HG03520 (cell line): ENCODE data around the gene GALNT11.
"Not testable (repeated sequence)": the region's sequence is repeated elsewhere in the genome, so short reads cannot be mapped to it uniquely, and the experiment has no call there.

Source experiments
- ATAC-seq: cut with Tn5 transposase; IDR thresholded peaks from one replicate; pipeline ENCODE4 v1.9.1; 2021; ENCODE audit warnings: mild to moderate bottlenecking, moderate library complexity; ENCODE audit not compliant: unreplicated experiment

GALNT11 gene

DNA sequence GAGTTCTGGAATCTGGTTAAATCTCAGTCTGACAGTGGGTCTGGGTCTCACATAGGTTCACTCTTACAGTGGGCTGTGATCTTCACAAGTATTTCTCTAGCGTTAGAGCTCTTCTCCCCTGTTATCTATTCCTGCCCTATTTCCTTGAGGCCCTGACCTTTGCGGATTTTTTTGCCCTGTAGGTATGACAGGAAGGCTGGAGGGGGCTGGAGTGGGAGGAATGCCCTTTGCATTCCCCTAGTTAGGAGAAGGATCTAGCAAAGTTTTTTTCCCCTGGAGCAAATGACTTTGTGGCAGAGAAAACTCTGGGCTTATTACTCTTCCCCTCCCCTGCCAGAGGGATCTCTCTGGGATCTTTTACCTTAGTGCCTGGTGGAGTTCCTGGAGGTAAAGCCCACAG lies 49.2 kb downstream of the GALNT11 start:
- ATAC-seq: no peak

GRCh38 chr7:152075379-152075778 lies 49.9 kb downstream of the GALNT11 start:
- not testable (repeated sequence) for ATAC-seq

DNA sequence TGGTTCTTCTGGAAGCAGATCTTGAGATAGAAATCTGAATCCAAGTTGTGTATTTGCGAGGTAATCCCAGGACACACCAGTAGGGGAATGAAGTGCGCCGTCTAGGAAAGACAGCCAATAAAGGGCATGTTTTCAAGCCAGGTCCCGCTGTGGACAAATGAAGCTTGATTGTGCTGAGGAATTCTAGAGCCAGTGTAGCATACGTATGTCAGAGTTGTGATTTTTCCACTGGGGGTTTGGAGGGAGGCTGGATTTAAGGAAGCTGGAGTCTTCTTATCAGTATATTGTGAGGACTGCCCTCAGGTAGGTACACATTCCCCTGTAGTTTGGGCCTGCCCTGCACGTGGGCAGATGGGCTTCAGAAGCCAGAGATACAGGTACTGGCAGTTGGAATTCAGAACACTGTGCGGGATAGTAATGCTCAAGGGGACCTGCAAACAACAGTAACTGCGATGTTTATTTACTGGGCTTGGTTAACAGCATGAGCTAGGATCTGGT lies 50.9 kb downstream of the GALNT11 start:
- ATAC-seq: no peak

GRCh38 chr7:152076940-152077933 lies 51.8 kb downstream of the GALNT11 start:
- no peak for ATAC-seq

GRCh38 chr7:152078025-152078424 lies 52.6 kb downstream of the GALNT11 start:
- ATAC-seq: no peak

GRCh38 chr7:152078786-152079185 lies 53.3 kb downstream of the GALNT11 start:
- no peak for ATAC-seq

- no peak for ATAC-seq
Measured at GRCh38 chr7:152081088-152081487, 55.6 kb downstream of the GALNT11 start.

DNA sequence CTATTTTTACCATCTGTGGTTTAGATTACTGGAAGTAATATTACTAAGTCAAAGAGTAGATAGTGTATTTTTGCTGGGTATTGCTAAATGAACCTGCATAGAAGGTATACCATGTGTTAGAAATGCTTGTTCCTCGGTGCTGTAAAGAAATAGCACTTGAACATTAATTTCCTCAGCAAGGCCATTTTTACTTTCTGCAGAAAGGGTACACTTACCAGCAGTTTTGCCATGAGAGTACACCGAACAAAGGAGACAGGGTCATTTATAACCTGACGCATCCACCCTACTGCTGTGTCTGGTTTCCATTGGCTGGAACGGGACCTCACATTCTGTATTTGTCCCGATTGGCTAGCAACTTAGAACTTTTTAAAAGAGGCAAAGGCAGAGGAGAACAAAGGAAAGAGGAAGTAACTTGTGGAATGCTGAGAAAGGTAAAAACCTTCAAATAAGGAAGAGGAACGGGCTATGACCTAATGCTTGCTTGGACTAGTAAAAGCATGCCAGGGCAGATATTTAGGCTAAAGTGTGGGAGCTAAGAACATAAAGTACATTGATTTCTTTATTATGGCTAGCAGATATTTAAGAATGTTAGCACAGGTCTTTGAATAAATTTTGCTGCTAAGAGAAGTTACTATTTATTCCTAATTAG lies 56.7 kb downstream of the GALNT11 start:
- not testable (repeated sequence) for ATAC-seq

DNA sequence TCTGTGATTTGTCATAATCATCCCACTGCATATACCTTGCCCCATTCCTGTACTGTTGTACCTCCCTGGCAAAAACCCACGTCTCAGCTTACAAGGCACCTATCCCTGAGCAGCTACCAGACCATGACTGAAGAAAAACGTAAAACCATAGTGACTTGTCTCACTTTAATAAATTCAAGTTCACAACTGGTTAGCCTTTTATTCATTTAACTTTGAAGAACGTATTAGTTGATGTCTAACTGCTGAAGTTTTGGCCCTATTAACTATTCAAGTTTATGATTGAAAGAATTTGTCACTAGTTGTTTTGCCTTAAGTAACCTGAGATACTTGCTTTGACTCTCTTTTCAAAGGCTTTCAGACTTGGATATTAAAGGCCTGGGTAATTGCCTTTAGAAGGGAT lies 59.7 kb downstream of the GALNT11 start:
- no peak for ATAC-seq

DNA sequence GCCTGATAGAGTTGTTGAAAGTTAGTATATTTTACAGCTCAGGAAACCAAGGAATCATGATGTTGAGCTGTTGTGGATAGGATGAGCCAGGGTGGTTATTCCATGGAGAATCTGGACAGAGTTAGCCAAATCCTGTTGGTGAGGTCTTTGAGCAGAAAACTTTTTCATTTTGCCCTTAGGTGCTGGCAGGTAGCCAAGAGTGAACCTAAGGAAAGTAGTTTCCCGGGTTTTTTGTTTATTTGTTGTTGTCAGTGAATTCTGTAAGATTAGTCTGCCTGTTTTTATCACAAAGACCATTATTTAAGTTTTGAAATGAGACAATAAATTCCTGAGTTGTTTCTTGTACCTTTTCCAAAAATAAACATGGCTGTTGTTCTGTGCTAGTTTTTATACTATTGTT lies 61.0 kb downstream of the GALNT11 start:
- no peak for ATAC-seq

- no peak for ATAC-seq
Measured at GRCh38 chr7:152089183-152089582, 63.7 kb downstream of the GALNT11 start.

DNA sequence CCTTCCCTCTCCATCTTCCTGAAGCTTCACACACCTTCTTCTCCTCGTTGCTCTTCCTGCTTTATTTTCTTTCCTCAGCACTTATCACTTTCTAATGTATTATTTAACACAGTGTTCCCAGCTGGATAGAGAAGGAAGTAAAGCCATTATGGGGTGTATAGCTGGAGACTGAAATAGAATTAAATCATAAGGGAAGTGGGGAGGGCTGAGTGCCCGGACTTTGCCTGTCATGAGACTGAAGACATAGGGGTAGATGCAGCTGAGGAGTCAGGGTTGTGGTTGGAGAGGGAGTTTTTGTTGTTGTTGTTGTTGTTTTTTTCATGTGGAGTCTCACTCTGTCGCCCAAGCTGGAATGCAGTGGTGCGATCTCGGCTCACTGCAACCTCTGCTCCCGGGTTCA lies 65.3 kb downstream of the GALNT11 start:
- no peak for ATAC-seq

- ATAC-seq: no peak
Measured at GRCh38 chr7:152093717-152094116, 68.2 kb downstream of the GALNT11 start.

DNA sequence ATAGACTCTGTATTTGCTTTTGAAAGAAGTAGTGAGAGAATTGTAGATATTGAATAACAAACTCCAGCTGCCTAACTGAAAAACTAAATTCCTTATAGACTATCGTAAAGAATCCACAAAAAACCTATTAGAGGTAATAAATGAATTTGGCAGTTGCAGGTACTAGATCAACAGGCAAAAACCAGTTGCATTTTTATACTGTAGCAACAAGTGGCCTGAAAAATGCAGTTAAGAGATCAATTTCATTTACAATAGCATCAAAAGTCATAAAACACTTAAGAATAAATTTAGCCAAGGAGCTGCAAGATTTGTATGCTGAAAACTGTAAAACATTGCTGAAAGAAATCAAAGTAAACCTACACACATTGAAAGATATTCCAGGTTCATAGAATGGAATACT lies 70.3 kb downstream of the GALNT11 start:
- ATAC-seq: no peak

- ATAC-seq: no peak
Measured at GRCh38 chr7:152097330-152097729, 71.9 kb downstream of the GALNT11 start.

- ATAC-seq: no peak
Measured at GRCh38 chr7:152103066-152103465, 77.6 kb downstream of the GALNT11 start.

DNA sequence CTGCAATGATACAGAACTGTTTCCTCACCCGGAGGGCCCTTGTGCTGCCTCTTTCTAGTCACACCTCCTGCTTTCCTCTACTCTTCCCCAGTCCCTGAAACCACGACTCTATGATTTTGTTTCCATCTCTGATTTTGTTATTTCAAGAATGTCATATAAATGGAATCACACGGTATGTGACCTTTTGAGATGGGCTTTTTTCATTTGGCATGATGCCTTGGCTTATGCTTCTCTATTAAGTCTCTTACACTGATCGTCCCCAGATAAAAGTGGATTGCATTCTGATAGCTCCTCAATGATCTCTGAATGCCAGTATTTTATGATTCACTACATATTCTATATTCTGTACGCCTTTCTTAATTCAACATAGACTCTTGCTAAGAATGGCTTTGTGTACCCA lies 78.2 kb downstream of the GALNT11 start:
- ATAC-seq: no peak

DNA sequence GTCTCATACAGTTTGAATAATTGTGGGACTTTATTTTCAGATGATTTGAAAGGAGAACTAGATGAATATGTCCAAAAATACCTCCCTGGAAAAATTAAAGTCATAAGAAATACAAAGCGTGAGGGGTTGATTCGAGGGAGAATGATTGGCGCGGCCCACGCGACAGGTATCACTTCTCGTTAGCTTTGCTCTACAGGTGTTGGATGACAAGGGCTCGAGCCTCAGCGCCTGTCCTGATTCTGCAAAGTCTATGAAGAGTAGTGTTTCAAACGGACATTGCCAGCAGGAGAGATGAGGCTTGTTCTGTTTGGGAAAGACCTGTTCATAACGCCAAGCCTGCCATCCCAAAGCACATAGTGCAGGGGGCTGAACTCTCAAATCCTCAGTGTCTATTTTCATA lies 79.7 kb downstream of the GALNT11 start:
- ATAC-seq: no peak

DNA sequence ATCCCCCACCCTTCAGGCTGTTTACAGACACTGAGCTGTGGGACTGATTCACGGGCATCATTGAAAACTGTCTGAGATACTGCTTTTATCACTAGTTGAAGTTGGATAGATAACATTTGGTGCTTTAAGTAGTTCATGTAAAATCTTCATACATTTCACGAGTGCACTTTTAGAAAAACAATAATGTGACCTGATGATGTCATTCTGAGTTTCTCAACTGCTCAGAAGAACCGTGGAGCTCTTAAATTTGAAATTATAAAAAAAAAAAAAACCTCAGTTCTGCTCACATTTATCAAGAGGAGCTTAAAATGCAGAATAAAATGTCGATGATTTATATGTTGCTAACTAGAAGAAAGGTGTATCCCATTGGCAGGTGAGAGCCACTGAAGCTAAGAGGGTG lies 81.5 kb downstream of the GALNT11 start:
- no peak for ATAC-seq

DNA sequence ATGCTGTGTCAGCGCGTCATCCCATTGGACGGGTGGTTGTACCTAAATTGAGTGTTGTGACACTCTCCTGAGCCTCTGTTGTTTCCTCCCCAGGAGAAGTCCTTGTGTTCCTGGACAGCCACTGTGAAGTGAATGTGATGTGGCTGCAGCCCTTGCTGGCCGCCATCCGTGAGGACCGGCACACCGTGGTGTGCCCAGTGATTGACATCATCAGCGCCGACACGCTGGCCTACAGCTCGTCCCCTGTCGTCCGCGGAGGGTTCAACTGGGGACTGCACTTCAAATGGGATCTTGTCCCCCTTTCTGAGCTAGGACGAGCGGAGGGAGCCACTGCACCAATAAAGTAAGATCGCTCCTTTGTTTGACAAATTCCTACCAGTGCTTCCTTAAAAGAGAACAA lies 82.5 kb downstream of the GALNT11 start:
- ATAC-seq: no peak

DNA sequence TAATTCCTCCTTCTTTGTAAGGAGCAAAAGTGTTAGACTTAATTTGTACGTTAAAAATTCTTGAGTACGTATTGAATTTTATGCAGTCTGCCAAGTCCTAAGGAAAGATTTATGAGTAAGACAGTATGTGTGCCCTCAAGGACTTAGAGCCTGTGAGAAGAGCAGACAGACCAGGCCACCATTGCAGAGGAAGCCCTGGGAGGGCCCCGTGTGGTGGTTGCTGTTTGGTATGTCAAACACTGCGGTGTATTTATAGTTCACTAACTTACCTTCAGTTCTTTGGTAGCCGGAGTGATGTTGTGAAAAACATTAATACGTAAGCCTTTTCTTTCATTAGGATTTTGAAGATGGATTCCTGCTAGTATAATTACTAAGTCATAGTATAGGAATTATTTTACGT lies 82.9 kb downstream of the GALNT11 start:
- ATAC-seq: no peak

DNA sequence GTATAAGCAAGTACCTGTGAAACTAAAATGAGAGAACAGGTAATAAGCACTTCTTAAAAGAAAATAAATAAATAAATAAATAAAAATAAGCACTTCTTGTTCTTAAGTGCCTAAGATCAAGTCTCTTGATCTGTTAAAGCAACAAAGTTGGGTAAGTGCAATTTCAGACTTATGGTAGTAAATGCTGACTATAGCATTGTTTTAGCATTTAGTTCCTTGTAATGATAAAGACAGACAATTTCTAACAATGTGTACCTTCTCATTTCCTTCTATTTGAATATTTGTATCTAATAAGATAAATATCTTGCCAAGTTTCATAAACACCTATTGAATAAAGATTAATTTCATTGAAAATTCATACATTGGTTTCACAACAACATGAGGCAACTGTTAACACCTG lies 87.4 kb downstream of the GALNT11 start:
- ATAC-seq: no peak
